Stimulated activated CD4-positive, alpha-beta T cell treated with anti-CD3 and anti-CD28 coated beads, Interleukin-15, amount 100 ng/mL, for 1 hour (primary cell): ENCODE results near the gene PLAAT2.
"Not testable (repeated sequence)": the region's sequence is repeated elsewhere in the genome, so short reads cannot be mapped to it uniquely, and the experiment has no call there.

ENCODE experiments used
- DNase-seq, 2 donors: peaks; one replicate each; pipeline ENCODE4 v3.0.0-alpha.2; 2020; ENCODE audit warnings: low read depth in 1 of 2, low spot score in 1 of 2

PLAAT2 gene

GRCh38 chr11:63578882-63579281 is 15.7 kb upstream of the PLAAT2 start:
- not testable (repeated sequence) for DNase-seq

- no peak for DNase-seq
These were observed 11.8 kb upstream of the PLAAT2 start for GRCh38 chr11:63574856-63575602.

- no peak for DNase-seq
These were observed 11.0 kb upstream of the PLAAT2 start for GRCh38 chr11:63573881-63574855.

- DNase-seq, result no peak
These were observed 9.0 kb upstream of the PLAAT2 start for GRCh38 chr11:63572026-63572688.

GRCh38 chr11:63569570-63569969 is 6.4 kb upstream of the PLAAT2 start:
- no peak for DNase-seq

GRCh38 chr11:63567044-63567840 is 4.1 kb upstream of the PLAAT2 start:
- DNase-seq, result peak in 1 of 2 donors; percentile 32

GRCh38 chr11:63564784-63565350 is 1.7 kb upstream of the PLAAT2 start:
- DNase-seq, result no peak

GRCh38 chr11:63564056-63564774 is 1.0 kb upstream of the PLAAT2 start:
- DNase-seq, result no peak

GRCh38 chr11:63560506-63561180 is 2.5 kb downstream of the PLAAT2 start:
- no peak for DNase-seq

GRCh38 chr11:63558459-63559157 is 4.6 kb downstream of the PLAAT2 start:
- no peak for DNase-seq

GRCh38 chr11:63557570-63557969 is 5.6 kb downstream of the PLAAT2 start:
- DNase-seq, result no peak

GRCh38 chr11:63556404-63557013 is 6.7 kb downstream of the PLAAT2 start:
- DNase-seq, result no peak

GRCh38 chr11:63554877-63555223 is 8.3 kb downstream of the PLAAT2 start:
- DNase-seq, result no peak

- DNase-seq, result no peak
These were observed 9.4 kb downstream of the PLAAT2 start for GRCh38 chr11:63553759-63554158.

- no peak for DNase-seq
These were observed 10.3 kb downstream of the PLAAT2 start for GRCh38 chr11:63552921-63553320.

- no peak for DNase-seq
These were observed 11.3 kb downstream of the PLAAT2 start for GRCh38 chr11:63551889-63552266.

GRCh38 chr11:63551091-63551888 is 11.9 kb downstream of the PLAAT2 start:
- DNase-seq, result no peak
